Stimulated activated CD4-positive, alpha-beta T cell treated with anti-CD3 and anti-CD28 coated beads, Interleukin-15, amount 100 ng/mL, for 48 hours (primary cell): ENCODE data around the gene TOX2.

Source experiments
- DNase-seq, 2 donors: peaks; one replicate each; pipeline ENCODE4 v3.0.0-alpha.2; 2020; ENCODE audit warnings: low read depth in 2 of 2

The TOX2 gene

DNA sequence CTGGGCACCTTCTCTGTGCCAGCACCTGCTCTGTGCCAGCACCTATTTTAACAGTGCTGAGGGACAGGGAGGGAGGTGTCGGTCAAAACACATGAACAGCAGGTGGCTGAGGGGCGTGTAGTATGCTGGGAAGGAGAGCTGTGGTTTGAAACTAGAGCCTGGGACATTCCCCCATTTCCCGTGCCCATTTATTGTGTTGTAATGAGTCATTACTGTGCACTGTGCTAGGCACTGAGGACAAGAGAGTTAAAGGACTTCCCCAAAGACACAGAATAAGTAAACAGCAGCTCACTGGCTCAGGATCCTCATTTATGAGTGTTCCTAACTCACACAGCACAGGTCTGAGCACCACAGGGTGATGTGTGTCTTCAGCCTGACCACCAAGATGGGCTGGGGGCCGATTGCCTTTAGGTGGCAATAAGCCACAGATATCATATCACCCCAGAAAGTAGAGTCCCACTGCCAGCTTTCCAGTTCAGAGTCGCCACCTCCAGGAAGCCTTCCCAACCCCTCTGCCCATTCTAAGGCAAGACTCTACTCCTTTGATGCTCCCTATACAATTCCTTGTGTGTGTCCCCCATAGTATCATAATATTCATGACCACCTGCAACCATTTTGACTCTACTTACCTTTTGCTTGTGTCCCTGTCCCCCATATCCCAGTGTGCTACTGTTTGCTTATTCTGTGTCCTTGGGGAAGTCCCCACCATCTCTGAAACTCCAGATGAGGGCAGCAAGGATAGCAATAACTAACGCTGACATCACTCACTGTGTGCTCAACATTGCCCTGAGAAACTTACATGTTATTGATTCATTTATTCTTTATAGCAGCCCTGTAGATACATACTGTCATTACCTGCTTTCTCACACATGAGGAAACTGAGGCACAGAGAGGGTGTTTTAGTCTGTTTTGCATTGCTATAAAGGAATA is 87.3 kb downstream of the TOX2 start:
- no peak for DNase-seq

DNA sequence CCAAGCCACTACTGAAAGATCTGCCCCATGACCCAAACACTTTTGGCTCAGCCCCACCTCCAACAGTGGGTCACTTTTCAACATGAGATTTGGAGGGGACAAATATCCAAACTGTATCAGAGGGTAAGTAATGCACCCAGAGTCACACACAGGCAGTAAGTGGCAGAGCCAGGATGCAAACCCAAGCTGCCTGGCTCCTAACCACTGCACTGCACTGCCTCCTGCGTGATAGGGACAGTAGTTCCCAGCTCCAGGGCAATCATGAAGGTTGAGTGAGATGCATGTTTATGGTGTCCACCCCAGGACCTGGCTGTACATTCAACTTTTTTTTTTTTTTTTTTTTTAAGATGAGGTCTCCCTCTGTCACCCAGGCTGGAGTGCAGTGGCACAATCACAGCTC is 88.2 kb downstream of the TOX2 start:
- DNase-seq = no peak

GRCh38 chr20:44003609-44004008 is 89.0 kb downstream of the TOX2 start:
- DNase-seq = no peak

GRCh38 chr20:44004306-44004915 is 89.8 kb downstream of the TOX2 start:
- DNase-seq = no peak

DNA sequence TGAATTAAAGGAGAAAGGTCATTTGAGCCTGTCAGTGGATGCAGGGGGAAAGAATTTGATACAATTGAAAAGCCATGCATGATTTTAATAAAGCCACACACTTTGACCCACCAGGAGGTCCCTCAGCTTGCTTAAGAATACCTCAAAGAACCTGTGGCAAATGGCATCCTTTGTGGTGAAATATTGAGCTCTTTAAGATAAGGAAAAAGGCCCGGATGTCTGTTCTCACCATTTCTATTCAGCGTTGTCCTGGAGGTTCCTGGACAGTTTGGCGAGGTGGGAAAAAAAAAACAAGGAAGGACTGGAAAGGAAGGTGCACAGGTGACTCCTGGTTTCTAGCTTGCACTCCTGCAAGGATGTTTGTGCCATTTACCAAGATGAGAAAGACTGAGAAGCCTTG is 91.0 kb downstream of the TOX2 start:
- no peak for DNase-seq

DNA sequence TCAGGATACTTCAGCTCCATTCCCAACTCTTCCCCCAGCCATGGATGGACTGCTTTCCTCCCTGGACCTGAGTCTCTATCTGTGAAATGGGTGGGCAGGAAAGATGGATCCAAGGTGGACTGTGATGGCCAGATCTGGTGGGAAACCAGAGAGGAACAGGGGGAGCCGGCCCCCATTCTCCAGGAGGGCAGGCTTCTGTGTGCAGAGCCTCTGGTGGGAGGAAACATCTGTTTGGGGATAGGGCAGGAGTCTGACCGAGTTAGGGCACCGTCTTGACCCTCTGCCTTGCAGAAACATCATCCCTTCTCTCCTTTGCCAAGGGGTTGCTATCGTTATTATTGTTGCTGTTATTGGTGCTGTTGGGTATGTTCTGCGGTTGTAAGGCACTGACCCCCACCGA is 91.5 kb downstream of the TOX2 start:
- DNase-seq = no peak

DNA sequence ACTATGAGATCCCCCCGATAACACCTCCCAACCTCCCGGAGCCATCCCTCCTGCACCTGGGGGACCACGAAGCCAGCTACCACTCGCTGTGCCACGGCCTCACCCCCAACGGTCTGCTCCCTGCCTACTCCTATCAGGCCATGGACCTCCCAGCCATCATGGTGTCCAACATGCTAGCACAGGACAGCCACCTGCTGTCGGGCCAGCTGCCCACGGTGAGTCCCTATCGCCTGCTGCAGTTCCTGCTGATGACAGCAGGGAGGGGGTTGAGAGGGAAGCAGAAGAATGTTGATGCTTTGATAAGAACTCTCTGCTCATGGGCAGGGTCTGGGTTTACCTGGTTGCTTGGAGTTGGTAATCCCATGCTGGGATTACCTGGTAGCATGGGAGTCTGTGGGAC is 91.9 kb downstream of the TOX2 start:
- DNase-seq = no peak

DNA sequence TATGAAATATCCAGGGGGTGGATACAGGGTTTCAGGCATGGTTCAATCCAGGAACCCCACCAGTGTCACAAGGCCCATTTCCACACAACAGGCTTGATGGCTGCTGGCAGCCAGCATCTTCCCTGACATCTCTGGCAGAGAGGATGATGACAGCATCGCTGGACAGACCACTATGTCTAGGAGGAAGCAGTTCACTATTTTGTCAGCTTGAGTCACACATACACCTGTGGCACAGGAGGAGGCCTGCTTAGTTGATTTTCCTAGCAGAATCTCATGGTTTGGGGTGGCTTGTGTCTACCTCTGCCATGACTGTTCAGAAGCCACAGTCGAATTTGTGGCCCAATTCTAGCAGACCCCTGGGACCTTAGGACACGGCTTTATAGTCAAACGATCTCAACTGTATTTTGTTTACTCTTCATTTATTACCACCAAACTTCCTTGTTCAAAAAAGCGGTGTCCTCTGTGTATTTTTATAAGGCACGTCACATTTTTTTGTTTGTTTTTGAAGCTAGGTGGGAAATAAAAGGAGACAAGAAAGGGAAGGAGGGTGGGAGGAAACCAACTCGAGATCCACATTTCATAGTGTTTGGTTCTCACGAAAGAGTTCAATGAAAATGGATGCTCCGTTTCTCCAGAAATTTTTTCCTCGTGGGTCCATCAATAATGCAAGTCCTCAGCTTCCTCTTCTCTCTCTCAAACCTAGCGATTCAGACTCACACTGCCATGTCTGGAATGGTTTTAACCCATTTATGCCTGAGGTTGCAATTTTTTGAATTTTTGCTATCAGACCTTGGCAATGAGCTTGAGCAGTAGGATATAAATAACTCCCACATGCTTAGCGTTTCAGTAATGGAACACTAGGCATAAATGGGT is 94.4 kb downstream of the TOX2 start:
- no peak for DNase-seq

- DNase-seq = no peak
Observed at GRCh38 chr20:44009679-44009992, 95.0 kb downstream of the TOX2 start.

- DNase-seq = no peak
Observed at GRCh38 chr20:44010162-44010704, 95.6 kb downstream of the TOX2 start.

DNA sequence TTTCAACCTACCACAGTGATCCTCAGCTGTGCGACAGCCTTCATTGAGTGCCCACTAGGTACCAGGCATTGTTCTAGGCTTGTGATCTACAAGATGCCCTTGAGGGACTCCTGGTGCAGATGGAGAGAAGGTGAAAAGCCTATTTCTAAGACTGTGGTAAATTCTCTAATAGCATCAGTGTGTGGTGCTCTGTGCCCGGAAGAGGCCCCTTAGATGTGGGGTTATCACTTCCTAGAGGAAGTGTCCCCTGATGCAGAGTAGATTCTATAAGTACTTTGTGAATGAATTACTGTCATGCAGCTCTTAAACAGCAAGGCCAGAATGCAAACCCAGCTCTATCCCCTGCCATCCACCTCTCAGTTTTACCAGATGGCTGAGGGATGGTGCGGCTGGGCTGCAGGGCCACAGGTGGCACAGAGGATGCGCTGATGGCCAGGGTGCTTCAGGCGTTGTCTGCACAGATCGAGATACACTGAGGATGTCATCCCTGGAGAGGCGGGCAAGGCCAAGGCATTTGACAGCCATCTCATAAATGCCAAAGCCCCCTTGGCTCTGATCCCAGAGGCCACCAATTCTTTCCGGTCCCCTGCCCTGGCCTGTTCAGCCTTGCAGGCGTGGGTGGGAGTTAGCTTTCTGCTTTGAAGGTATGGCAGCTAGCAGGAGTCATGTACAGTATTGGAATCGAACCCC is 96.7 kb downstream of the TOX2 start:
- DNase-seq = no peak

GRCh38 chr20:44012466-44013226 is 98.0 kb downstream of the TOX2 start:
- no peak for DNase-seq

- no peak for DNase-seq
Observed at GRCh38 chr20:44014807-44015732, 100.4 kb downstream of the TOX2 start.

DNA sequence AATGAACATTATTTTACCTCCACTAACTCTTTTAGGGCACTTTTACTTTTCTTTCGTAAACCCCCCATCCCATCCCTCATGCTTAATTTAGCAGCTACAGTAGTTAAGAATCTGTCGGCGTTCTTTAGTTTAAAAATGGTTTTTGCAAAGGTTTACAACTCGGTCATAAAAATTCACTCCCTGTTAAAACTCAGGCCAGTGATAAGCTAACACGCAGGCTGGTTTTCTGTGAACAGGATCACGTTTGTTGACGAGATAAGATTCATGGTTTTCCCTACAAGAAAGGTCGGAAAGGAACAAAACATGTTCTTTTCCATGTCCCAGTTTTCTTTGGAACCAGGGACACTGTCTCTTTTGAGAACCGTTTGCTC is 101.1 kb downstream of the TOX2 start:
- no peak for DNase-seq

DNA sequence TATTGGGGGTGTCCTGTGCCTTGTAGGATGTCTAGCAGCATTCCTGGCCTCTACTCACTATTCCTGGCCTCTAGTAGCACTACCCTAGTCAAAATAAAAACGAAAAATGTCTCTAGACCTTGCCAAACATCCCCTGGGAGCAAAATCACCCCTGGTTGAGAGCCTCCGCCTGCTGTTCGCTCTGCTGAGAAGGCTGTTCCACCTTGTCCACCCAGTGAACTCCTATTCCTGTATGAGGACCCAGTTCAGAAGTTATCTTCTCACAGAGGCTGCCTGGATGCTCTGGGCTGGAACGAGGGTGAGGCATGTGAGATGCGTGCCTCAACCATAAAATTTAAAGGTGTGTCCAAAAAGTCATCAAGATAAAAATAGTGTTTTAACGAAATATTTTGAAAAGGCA is 101.9 kb downstream of the TOX2 start:
- no peak for DNase-seq

GRCh38 chr20:44017211-44017610 is 102.6 kb downstream of the TOX2 start:
- DNase-seq = no peak

DNA sequence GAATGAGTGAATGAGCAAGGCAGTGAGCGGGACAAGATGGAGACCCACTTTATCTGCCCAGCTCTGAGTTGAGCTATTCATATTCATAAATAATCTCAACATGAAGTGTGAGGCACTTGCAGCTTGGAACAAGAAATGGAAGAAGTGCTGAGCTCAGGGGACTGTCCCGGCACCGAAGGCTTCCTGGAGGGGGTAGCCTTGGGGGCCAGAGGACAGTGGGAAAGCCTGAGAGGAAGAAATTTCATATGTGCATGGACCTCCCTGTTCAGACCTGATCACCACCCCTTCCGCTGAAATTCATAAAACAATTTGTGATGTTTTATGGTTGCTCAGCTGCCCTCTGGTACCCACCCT is 103.2 kb downstream of the TOX2 start:
- no peak for DNase-seq

- no peak for DNase-seq
Observed at GRCh38 chr20:44018259-44018941, 103.7 kb downstream of the TOX2 start.

GRCh38 chr20:44018942-44019637 is 104.4 kb downstream of the TOX2 start:
- DNase-seq = no peak
